ENCODE results near the gene FMN1.

- TF ChIP-seq EZH2 (IDR thresholded peaks at IDR 0.05; ENCODE audit: insufficient read depth, poor library complexity, severe bottlenecking) (no peak), EZH2phosphoT487 (IDR thresholded peaks at IDR 0.05; ENCODE audit: insufficient read depth, low read depth) (no peak)
These were observed 135.3 kb downstream of the FMN1 start for GRCh38 chr15:33059184-33059583.
